Dendritic cell treated with granulocyte-macrophage colony-stimulating factor and Interleukin-4, amounts not matched to agents 40 ng/mL and 50 ng/mL, for 4 days (primary cell): ENCODE results near the gene OBSCN.

Experiments used
- H3K27ac Mint-ChIP-seq: one replicate; pipeline ENCODE4 v1.8.0; 2022; ENCODE audit warnings: mild to moderate bottlenecking, mixed read lengths
- H3K27me3 Mint-ChIP-seq: one replicate; pipeline ENCODE4 v1.8.0; 2022; ENCODE audit warnings: mild to moderate bottlenecking, mixed read lengths
- H3K36me3 Mint-ChIP-seq: one replicate; pipeline ENCODE4 v1.8.0; 2022; ENCODE audit warnings: low read depth, mixed read lengths
- H3K4me1 Mint-ChIP-seq: one replicate; pipeline ENCODE4 v1.8.0; 2022; ENCODE audit warnings: low read depth, mixed read lengths
- H3K4me3 Mint-ChIP-seq: one replicate; pipeline ENCODE4 v1.8.0; 2022; ENCODE audit warnings: mild to moderate bottlenecking, moderate library complexity, mixed read lengths
- H3K9me3 Mint-ChIP-seq: one replicate; pipeline ENCODE4 v1.8.0; 2022; ENCODE audit warnings: mixed read lengths
- intact Hi-C: fragments of 100-400 bp; cut with micrococcal nuclease; formaldehyde crosslinking; loops from one replicate; pipeline ENCODE4 v1.15.0; 2022

Gene OBSCN

DNA sequence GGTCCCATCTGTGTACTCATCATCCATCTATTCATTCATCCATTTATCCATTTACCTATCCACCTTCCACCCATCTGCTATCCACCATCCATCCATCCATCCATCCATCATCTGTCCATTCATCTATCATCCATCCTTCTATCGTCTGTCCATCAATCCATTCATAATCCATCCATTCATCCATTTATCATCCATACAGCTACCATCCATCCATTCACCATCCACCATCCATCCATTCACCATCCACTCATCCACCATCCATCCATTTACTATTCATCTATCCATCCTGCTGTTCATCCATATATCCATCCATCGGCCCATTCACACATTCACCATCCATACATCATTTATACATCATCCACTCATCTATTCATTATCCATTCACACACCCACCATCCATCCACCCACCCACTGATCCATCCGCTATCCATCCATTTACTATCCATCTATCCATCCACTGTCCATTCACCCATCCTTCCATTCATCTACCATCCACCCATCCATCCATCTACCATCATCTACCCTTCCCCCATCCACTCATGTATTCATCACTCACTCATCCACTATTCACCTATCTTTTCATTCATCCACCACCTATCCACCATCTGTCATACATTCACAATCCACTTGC, 102.4 kb downstream of the OBSCN start:
- peaks cover 10% of the 10 kb centered on the region for H3K9me3 Mint-ChIP-seq
- no peaks in the 10 kb centered on the region for H3K4me1 Mint-ChIP-seq
- H3K36me3 Mint-ChIP-seq: no peaks in the 10 kb centered on the region
- H3K4me3 Mint-ChIP-seq: no peak overlapping the region
- no peaks in the 10 kb centered on the region for H3K27me3 Mint-ChIP-seq
- H3K27ac Mint-ChIP-seq: no peak overlapping the region
- intact Hi-C loops: no loop called here

DNA sequence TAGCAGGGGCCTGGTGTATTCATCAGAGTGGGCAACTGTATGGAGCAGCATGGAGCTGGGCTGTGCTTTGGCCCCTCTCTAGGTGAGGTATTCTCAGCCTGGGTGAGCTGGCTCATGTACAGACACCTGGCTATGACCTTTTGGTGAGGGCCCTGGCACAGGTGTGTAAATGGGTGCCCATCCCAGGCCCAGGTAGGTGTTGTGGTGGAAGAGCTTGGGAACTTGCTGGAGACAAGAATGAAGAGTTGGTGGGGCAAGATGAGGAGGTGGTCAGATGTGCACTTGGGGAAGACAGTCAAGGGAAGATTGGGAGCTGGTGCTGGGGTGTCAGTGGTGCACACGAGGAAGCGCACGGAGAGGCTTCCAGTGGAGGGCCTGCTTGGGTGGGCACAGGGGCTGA, 103.2 kb downstream of the OBSCN start:
- Mint-ChIP-seq H3K36me3 (no peaks in the 10 kb centered on the region), H3K9me3 (peaks cover 10% of the 10 kb centered on the region)

GRCh38 chr1:228312136-228312764, 104.4 kb downstream of the OBSCN start:
- H3K4me1 Mint-ChIP-seq: no peaks in the 10 kb centered on the region
- H3K36me3 Mint-ChIP-seq: no peaks in the 10 kb centered on the region
- no peak overlapping the region for H3K27ac Mint-ChIP-seq
- no peaks in the 10 kb centered on the region for H3K27me3 Mint-ChIP-seq
- H3K4me3 Mint-ChIP-seq: no peak overlapping the region
- peaks cover 10% of the 10 kb centered on the region for H3K9me3 Mint-ChIP-seq
- intact Hi-C loops: no loop called here

More for the DNA sequence above, 103.2 kb downstream of the OBSCN start:
- Mint-ChIP-seq H3K27ac (no peak overlapping the region), H3K27me3 (no peaks in the 10 kb centered on the region), H3K4me1 (no peaks in the 10 kb centered on the region), H3K4me3 (no peak overlapping the region)
- intact Hi-C loops: no loop called here

DNA sequence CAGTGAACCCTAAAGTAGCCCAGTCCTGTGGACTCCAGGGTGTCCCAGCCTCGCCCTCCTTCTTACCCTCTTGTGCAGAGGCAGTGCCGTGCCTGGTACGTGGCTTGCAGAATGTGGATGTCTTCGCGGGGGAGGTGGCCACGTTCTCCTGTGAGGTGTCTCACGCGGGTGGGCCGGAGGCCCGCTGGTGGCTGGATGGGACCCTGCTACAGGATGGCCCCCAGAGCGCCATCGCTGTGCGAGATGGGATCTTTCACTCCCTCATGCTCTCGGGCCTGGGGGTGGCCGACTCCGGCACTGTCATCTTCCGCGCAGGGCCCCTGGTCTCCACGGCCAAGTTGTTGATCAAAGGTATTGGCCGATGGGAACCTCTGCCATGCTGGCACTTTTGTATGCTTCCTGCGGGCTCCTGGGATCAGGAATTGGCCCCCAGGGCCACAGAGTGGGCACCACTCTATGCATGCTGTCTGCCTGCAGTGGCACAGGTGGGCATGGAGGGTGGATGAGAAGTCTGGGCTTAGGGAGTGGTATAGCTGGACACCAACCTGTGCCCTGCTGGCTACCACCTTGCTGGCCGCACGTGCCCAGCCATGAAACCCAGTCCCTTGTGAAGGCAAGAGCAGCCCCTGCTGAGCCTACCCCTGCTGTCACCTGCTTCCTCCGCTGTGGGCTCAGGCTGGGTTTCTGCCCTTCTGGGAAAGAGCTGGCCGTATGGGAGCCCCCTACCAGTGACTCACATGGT, 105.9 kb downstream of the OBSCN start:
- H3K27ac Mint-ChIP-seq: no peak overlapping the region
- H3K9me3 Mint-ChIP-seq: peaks cover 10% of the 10 kb centered on the region
- intact Hi-C loops: no loop called here
- no peaks in the 10 kb centered on the region for H3K36me3 Mint-ChIP-seq
- H3K27me3 Mint-ChIP-seq: no peaks in the 10 kb centered on the region
- no peak overlapping the region for H3K4me3 Mint-ChIP-seq
- no peaks in the 10 kb centered on the region for H3K4me1 Mint-ChIP-seq

GRCh38 chr1:228314315-228314657, 106.4 kb downstream of the OBSCN start:
- no peak overlapping the region for H3K27ac Mint-ChIP-seq
- H3K36me3 Mint-ChIP-seq: no peaks in the 10 kb centered on the region
- intact Hi-C loops: no loop called here
- H3K27me3 Mint-ChIP-seq: no peaks in the 10 kb centered on the region
- no peaks in the 10 kb centered on the region for H3K4me1 Mint-ChIP-seq
- H3K9me3 Mint-ChIP-seq: peaks cover 10% of the 10 kb centered on the region
- no peak overlapping the region for H3K4me3 Mint-ChIP-seq

DNA sequence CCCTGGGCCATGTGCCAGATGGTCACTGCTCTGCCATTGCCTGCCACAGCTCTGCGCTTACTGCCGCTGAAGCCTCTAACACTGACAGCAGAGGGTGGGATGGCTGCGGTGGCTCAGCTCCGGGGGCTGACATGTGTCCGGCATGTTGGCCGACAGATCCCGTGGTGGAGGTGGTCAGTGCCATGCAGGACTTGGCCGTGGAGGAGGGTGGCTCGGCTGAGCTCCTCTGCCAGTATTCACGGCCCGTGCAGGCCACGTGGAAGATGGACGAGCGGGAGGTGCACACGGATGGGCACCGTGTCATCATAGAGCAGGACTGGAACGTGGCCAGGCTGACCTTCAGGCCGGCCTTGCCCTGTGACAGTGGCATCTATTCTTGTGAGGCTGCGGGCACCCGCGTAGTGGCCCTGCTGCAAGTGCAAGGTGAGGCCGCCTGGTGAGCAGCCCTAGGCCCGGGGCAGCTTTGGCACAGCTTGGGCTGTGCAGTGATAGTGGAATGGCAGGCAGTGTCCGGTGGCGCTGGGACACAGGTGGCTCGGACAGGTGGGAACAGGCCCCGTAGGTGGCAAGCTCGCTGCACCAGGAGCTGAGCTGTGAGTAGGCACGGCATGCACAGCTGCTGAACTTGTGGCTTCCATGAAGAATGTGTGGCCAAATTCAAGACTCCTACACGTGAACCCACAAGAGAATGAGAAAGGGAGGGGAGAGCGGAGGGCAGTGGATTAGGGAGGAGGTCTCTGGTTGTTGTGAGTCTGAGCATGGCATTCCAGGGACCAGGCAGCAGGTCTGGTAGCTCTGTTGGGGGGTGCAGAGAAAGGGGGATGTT, 107.0 kb downstream of the OBSCN start:
- Mint-ChIP-seq H3K36me3 (no peaks in the 10 kb centered on the region), H3K27me3 (no peaks in the 10 kb centered on the region), H3K9me3 (peaks cover 10% of the 10 kb centered on the region), H3K4me1 (no peaks in the 10 kb centered on the region), H3K4me3 (no peak overlapping the region), H3K27ac (no peak overlapping the region)
- intact Hi-C loops: no loop called here

GRCh38 chr1:228315484-228315944, 107.7 kb downstream of the OBSCN start:
- Mint-ChIP-seq H3K27me3 (no peaks in the 10 kb centered on the region), H3K27ac (no peak overlapping the region), H3K36me3 (no peaks in the 10 kb centered on the region), H3K4me3 (no peak overlapping the region), H3K9me3 (peaks cover 10% of the 10 kb centered on the region), H3K4me1 (no peaks in the 10 kb centered on the region)
- intact Hi-C loops: no loop called here

GRCh38 chr1:228315945-228316588, 108.2 kb downstream of the OBSCN start:
- no peaks in the 10 kb centered on the region for H3K27me3 Mint-ChIP-seq
- H3K27ac Mint-ChIP-seq: no peak overlapping the region
- intact Hi-C loops: no loop called here
- no peaks in the 10 kb centered on the region for H3K4me1 Mint-ChIP-seq
- H3K9me3 Mint-ChIP-seq: peaks cover 10% of the 10 kb centered on the region
- no peaks in the 10 kb centered on the region for H3K36me3 Mint-ChIP-seq
- no peak overlapping the region for H3K4me3 Mint-ChIP-seq

DNA sequence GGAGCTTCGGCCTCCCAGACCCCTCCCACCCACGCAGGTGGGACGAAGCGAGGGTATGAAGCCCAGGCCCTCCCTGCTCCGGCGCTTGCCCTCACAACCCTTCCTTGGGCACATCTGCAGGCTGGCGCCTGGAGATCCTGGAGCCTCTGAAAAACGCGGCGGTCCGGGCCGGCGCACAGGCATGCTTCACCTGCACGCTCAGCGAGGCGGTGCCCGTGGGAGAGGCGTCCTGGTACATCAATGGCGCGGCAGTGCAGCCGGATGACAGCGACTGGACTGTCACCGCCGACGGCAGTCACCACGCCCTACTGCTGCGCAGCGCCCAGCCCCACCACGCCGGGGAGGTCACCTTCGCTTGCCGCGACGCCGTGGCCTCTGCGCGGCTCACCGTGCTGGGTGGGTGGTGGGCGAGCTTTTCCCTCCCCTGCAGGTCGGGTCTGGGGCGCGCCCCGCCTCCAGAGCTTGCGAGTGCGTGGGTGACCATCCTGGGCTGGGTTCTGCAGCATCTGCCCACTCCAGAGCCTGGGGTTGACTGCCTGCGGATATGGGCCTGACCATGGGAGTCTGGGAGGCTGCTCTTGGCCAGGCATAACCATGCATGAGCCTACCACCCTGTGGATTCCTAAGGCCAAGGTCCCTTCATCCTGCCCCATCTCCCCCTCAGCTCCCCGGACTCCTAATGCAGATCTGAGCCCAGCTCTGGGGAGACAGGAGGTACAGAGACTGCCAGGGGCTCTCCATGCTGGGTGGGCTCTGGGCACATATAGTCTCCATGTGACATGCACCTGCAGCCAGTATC, 108.9 kb downstream of the OBSCN start:
- no peak overlapping the region for H3K27ac Mint-ChIP-seq
- H3K4me1 Mint-ChIP-seq: no peaks in the 10 kb centered on the region
- H3K4me3 Mint-ChIP-seq: no peak overlapping the region
- intact Hi-C loops: no loop called here
- H3K27me3 Mint-ChIP-seq: no peaks in the 10 kb centered on the region
- peaks cover 10% of the 10 kb centered on the region for H3K9me3 Mint-ChIP-seq
- no peaks in the 10 kb centered on the region for H3K36me3 Mint-ChIP-seq

GRCh38 chr1:228317411-228317828, 109.6 kb downstream of the OBSCN start:
- intact Hi-C loops: no loop called here
- Mint-ChIP-seq H3K36me3 (no peaks in the 10 kb centered on the region), H3K27me3 (no peaks in the 10 kb centered on the region), H3K4me3 (no peak overlapping the region), H3K9me3 (peaks cover 8% of the 10 kb centered on the region), H3K27ac (no peak overlapping the region), H3K4me1 (no peaks in the 10 kb centered on the region)

DNA sequence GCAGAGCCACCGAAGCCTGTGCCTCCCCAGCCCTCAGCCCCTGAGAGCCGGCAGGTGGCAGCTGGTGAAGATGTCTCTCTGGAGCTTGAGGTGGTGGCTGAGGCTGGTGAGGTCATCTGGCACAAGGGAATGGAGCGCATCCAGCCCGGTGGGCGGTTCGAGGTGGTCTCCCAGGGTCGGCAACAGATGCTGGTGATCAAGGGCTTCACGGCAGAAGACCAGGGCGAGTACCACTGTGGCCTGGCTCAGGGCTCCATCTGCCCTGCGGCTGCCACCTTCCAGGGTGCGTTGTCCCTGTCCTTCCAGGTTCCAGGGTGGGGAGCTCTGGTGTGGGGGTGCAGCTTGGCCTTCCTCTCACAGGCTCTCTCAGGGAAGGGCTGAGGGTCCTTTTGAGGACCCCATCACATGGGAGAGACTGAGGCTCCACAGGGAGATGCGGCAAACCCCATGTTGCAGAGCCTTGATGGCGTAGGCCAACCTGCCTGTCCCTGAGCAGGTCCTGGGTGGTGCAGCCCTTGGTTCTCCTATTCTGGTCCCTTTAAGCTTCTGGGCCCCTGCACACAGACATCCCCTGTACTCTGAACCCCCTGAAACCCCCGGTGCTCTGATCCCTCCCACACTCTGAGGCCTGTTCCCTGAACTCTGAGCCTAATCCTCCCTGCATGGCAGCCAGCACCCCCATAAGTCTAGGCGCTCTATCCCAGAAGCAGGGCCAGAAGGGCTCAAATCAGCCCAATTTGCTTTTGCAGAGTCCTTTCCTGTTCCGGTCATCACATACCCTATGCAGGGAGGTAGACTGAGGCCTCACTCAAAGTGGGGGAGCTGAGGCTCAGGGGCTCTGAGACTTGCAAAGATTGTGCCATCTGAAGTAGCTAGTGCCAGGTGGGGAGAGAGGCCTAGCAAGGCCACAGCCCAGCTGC, 110.3 kb downstream of the OBSCN start:
- no peak overlapping the region for H3K4me3 Mint-ChIP-seq
- H3K27me3 Mint-ChIP-seq: no peaks in the 10 kb centered on the region
- H3K4me1 Mint-ChIP-seq: no peaks in the 10 kb centered on the region
- H3K9me3 Mint-ChIP-seq: peaks cover under 1% of the 10 kb centered on the region
- intact Hi-C loops: no loop called here
- no peaks in the 10 kb centered on the region for H3K36me3 Mint-ChIP-seq
- H3K27ac Mint-ChIP-seq: no peak overlapping the region

GRCh38 chr1:228318823-228319241, 111.0 kb downstream of the OBSCN start:
- no peaks in the 10 kb centered on the region for H3K4me1 Mint-ChIP-seq
- H3K27me3 Mint-ChIP-seq: no peaks in the 10 kb centered on the region
- no peaks in the 10 kb centered on the region for H3K9me3 Mint-ChIP-seq
- intact Hi-C loops: no loop called here
- H3K4me3 Mint-ChIP-seq: no peak overlapping the region
- H3K27ac Mint-ChIP-seq: no peak overlapping the region
- no peaks in the 10 kb centered on the region for H3K36me3 Mint-ChIP-seq
